Measurements from ENCODE around the gene CHRNB4. TPM values are rescaled to one million over a fixed set of nuclear protein-coding genes. Genes with fewer than 3 reads are reported as not detected.

Gene CHRNB4
- total RNA-seq, 4 donors from 2014 or later = not detected

DNA sequence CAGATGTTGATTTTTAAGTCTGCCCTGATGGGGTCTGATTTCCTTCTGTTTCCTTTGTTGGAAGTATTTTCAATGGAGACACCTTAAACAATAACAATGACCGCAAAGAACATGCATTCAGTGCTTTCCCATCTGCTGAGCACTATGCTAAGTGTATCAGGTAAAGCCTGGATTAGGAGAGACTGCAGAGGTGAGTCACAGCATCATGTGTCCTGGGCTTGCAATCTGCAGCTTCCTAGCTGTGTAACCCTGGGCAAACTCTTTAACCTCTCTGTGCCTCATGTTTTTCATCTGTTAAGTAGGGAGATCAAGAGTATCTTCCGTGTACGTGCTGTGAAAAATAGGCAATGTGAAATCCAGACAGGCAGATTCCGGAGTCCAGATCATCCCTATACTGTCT, 13.3 kb upstream of the CHRNB4 start:
- H3K9me3 ChIP-seq = no peaks in the 10 kb centered on the region
- 88 to 93% methylated on average over 4 of the region's 4 CpGs for WGBS, 2 donors
- intact Hi-C loops (cut with DNase I) = no loop called here
- TF ChIP-seq CTCF (IDR thresholded peaks at IDR 0.05) (no peak), POLR2A (IDR thresholded peaks at IDR 0.05) (no peak)
- no peak overlapping the region for H3K27ac ChIP-seq
- no peaks in the 10 kb centered on the region for H3K27me3 ChIP-seq
- no peak for DNase-seq
- H3K4me1 ChIP-seq = peaks cover 0 to 6% of the 10 kb centered on the region in 2 donors
- H3K4me3 ChIP-seq (replicated peaks in 1 of 3) = no peak overlapping the region
- no peaks in the 10 kb centered on the region for H3K36me3 ChIP-seq

- Histone ChIP-seq H3K36me3 (no peaks in the 10 kb centered on the region), H3K27ac (no peak overlapping the region), H3K27me3 (no peaks in the 10 kb centered on the region), H3K4me1 (peaks cover 0 to 6% of the 10 kb centered on the region in 2 donors), H3K9me3 (no peaks in the 10 kb centered on the region), H3K4me3 (replicated peaks in 1 of 3) (no peak overlapping the region)
- TF ChIP-seq CTCF (IDR thresholded peaks at IDR 0.05) (no peak), POLR2A (IDR thresholded peaks at IDR 0.05) (no peak)
- 100% methylated on average over 1 of the region's 1 CpG for WGBS, 2 donors
- no peak for DNase-seq
- intact Hi-C loops (cut with DNase I) = no loop called here
These were observed 11.1 kb upstream of the CHRNB4 start for GRCh38 chr15:78651930-78652615.

GRCh38 chr15:78651007-78651406, 10.0 kb upstream of the CHRNB4 start:
- H3K36me3 ChIP-seq = no peaks in the 10 kb centered on the region
- peak; percentile 29 to 38 for DNase-seq
- no peaks in the 10 kb centered on the region for H3K27me3 ChIP-seq
- TF ChIP-seq CTCF (IDR thresholded peaks at IDR 0.05) (no peak), POLR2A (IDR thresholded peaks at IDR 0.05) (no peak)
- H3K4me1 ChIP-seq = peaks cover 0 to 6% of the 10 kb centered on the region in 2 donors
- intact Hi-C loops (cut with DNase I) = no loop called here
- H3K4me3 ChIP-seq (replicated peaks in 1 of 3) = no peak overlapping the region
- no peak overlapping the region for H3K27ac ChIP-seq
- 49 to 55% methylated on average over 3 of the region's 3 CpGs for WGBS, 2 donors
- no peaks in the 10 kb centered on the region for H3K9me3 ChIP-seq

DNA sequence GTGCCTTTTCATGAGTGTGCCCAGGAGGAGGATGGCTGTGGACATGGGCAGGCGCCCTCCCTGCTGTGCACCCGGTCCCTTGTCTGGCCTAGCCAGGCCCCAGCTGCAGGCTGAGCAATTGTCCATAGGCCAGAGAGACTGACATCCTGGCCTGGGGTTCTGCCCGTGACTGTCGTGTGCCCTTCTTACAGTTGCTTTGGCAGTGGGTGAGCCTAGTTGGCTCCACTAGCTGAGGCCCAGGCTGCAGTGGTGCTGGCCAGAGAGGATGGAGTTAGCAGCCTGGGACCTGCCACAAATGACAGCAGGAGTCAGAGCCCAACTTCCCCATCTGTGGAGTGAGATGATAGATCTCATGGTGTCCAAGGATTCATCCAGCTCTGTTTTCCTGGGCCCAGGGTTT, 9.0 kb upstream of the CHRNB4 start:
- H3K27ac ChIP-seq = no peak overlapping the region
- no peak for DNase-seq
- H3K4me1 ChIP-seq = peaks cover 0 to 6% of the 10 kb centered on the region in 2 donors
- no peaks in the 10 kb centered on the region for H3K27me3 ChIP-seq
- H3K4me3 ChIP-seq (replicated peaks in 1 of 3) = no peak overlapping the region
- intact Hi-C loops (cut with DNase I) = no loop called here
- TF ChIP-seq POLR2A (IDR thresholded peaks at IDR 0.05) (no peak), CTCF (IDR thresholded peaks at IDR 0.05) (no peak)
- no peaks in the 10 kb centered on the region for H3K9me3 ChIP-seq
- WGBS, 2 donors = 85 to 99% methylated on average over 4 of the region's 4 CpGs
- H3K36me3 ChIP-seq = no peaks in the 10 kb centered on the region

DNA sequence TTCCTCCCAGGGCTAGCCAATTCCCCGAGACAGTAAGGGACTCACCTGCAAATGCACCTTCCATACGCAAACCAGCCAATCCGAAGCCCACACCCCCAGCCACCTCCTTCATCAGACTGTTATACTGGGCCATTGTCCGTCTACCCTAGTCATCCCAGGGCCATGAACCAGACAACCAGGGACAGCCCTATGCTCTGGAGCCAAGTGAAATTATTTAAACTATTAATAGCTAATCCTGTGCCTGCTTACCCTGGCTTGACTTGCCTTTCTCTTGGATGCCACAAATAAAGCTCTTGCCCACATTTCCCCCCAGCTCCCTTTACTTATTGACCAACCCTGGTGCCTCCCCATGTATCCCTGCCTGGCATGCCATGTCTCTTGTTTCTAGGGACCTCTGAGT, 4.0 kb upstream of the CHRNB4 start:
- intact Hi-C loops (cut with DNase I) = no loop called here
- TF ChIP-seq POLR2A (IDR thresholded peaks at IDR 0.05) = no peak
- TF ChIP-seq CTCF (IDR thresholded peaks at IDR 0.05) = no peak
- no peak overlapping the region for H3K27ac ChIP-seq
- H3K36me3 ChIP-seq = no peaks in the 10 kb centered on the region
- 93 to 97% methylated on average over 4 of the region's 4 CpGs for WGBS, 2 donors
- H3K4me1 ChIP-seq = peaks cover 5 to 13% of the 10 kb centered on the region in 2 donors
- H3K4me3 ChIP-seq (replicated peaks in 1 of 3) = no peak overlapping the region
- DNase-seq = no peak
- H3K9me3 ChIP-seq = no peaks in the 10 kb centered on the region
- no peaks in the 10 kb centered on the region for H3K27me3 ChIP-seq

All from thyroid gland (tissue), 4 donors.